Liver (tissue), 9 donors: ENCODE results near the gene EPS8L1. TPM values are rescaled to one million over a fixed set of nuclear protein-coding genes. Genes with fewer than 3 reads are reported as not detected.

ENCODE experiments used
- DNase-seq: peaks from one replicate; pipeline ENCODE4 v3.0.0-alpha.2; 2017; ENCODE audit warnings: low spot score
- H3K27ac ChIP-seq, 2 donors: one replicate each; pipeline ENCODE4 v1.7.0; 2013; ENCODE audit warnings: inconsistent platforms in 2 of 2, low read length in 2 of 2, control low read depth in 1 of 2, low read depth in 1 of 2, mild to moderate bottlenecking in 1 of 2
- H3K27me3 ChIP-seq, 4 donors: one replicate each; pipeline versions ENCODE4 v1.6.1 to v1.7.0; 2013; ENCODE audit warnings: low read length in 3 of 4, inconsistent platforms in 1 of 4, mild to moderate bottlenecking in 1 of 4, moderate library complexity in 1 of 4; ENCODE audit not compliant: control insufficient read depth in 4 of 4, insufficient read depth in 4 of 4
- H3K36me3 ChIP-seq, 4 donors: one replicate each; pipeline versions ENCODE4 v1.6.1 to v1.7.0; 2013; ENCODE audit warnings: low read length in 3 of 4, mild to moderate bottlenecking in 3 of 4, low read depth in 1 of 4, moderate library complexity in 1 of 4; ENCODE audit not compliant: control insufficient read depth in 4 of 4, insufficient read depth in 3 of 4
- H3K4me1 ChIP-seq, 4 donors: one replicate each; pipeline versions ENCODE4 v1.6.1 to v1.7.0; 2013; ENCODE audit warnings: low read length in 3 of 4, mild to moderate bottlenecking in 3 of 4, moderate library complexity in 1 of 4; ENCODE audit not compliant: control insufficient read depth in 4 of 4, insufficient read depth in 4 of 4
- H3K4me3 ChIP-seq, 3 donors: one replicate each; pipeline versions ENCODE4 v1.6.1 to v1.7.0; 2013; ENCODE audit warnings: low read length in 3 of 3, control low read depth in 1 of 3, low read depth in 1 of 3, mild to moderate bottlenecking in 1 of 3
- H3K9ac ChIP-seq, 2 donors: one replicate each; pipeline ENCODE4 v1.7.0; 2013; ENCODE audit warnings: low read length in 2 of 2, mild to moderate bottlenecking in 2 of 2, moderate library complexity in 2 of 2, control low read depth in 1 of 2, low read depth in 1 of 2
- H3K9me3 ChIP-seq, 4 donors: one replicate each; pipeline versions ENCODE4 v1.6.1 to v1.7.0; 2013; ENCODE audit warnings: low read length in 3 of 4; ENCODE audit not compliant: control insufficient read depth in 4 of 4
- EGR1 ChIP-seq, 2 donors: IDR thresholded peaks; 2 replicates each; pipeline ENCODE4 v1.6.1; 2016 to 2018; ENCODE audit warnings: antibody characterized with exemption in 2 of 2, low read depth in 2 of 2
- FOXA1 ChIP-seq: IDR thresholded peaks from 2 replicates; pipeline ENCODE4 v1.6.1; 2016; ENCODE audit warnings: antibody characterized with exemption
- FOXA2 ChIP-seq: IDR thresholded peaks from 2 replicates; pipeline ENCODE4 v1.6.1; 2016; ENCODE audit warnings: antibody characterized with exemption
- HNF4A ChIP-seq, 2 donors: conservative IDR thresholded peaks; 2 replicates each; pipeline ENCODE4 v1.6.1; 2016; ENCODE audit warnings: antibody characterized with exemption in 2 of 2, mild to moderate bottlenecking in 2 of 2
- HNF4G ChIP-seq: IDR thresholded peaks from 2 replicates; pipeline ENCODE4 v1.6.1; 2016; ENCODE audit warnings: antibody characterized with exemption
- JUND ChIP-seq, 2 donors: IDR thresholded peaks; 2 replicates each; pipeline ENCODE4 v1.6.1; 2016; ENCODE audit warnings: antibody characterized with exemption in 2 of 2
- NR2F2 ChIP-seq: IDR thresholded peaks from 2 replicates; pipeline ENCODE4 v1.6.1; 2016; ENCODE audit warnings: antibody characterized with exemption
- RXRA ChIP-seq, 2 donors: IDR thresholded peaks; 2 replicates each; pipeline ENCODE4 v1.6.1; 2017 to 2018; ENCODE audit warnings: antibody characterized with exemption in 2 of 2, mild to moderate bottlenecking in 1 of 2
- SP1 ChIP-seq: IDR thresholded peaks from 2 replicates; pipeline ENCODE4 v1.6.1; 2018; ENCODE audit warnings: antibody characterized with exemption, mild to moderate bottlenecking
- TAF1 ChIP-seq: conservative IDR thresholded peaks from 2 replicates; pipeline ENCODE4 v1.6.1; 2016; ENCODE audit warnings: antibody characterized with exemption, mild to moderate bottlenecking
- YY1 ChIP-seq: IDR thresholded peaks from 2 replicates; pipeline ENCODE4 v1.6.1; 2016; ENCODE audit warnings: antibody characterized with exemption, mild to moderate bottlenecking
- WGBS: extraction: QIAGEN DNeasy Blood & Tissue Kit; methylation state at CpG from one replicate; pipeline ENCODE4 v1.1.7; 2013; 5-methylcytosine and 5-hydroxymethylcytosine counted together
- polyA plus RNA-seq, 2 donors: library from polyadenylated mRNA; stranded (reverse) in 1 of 2; unstranded in 1 of 2; fragments of 200-250 nt in 1 of 2; fragments of >200 nt in 1 of 2; fragmentation: Nextera tagmentation in 1 of 2; extraction: Ambion mirVana in 1 of 2; gene quantifications; one replicate each; pipeline versions ENCODE4 v1.2.1 to v1.2.3, GENCODE V29; 2013 to 2015
- total RNA-seq, 2 donors: library from RNA; depleted of rRNA; stranded (reverse); fragments of >200 nt; gene quantifications; one replicate each; pipeline ENCODE4 v1.2.3, GENCODE V29; 2014
- TF ChIP-seq, protein P1 (sequence below): IDR thresholded peaks from 2 replicates; pipeline ENCODE4 v1.6.1; 2016; ENCODE audit warnings: antibody characterized with exemption
- TF ChIP-seq, protein P2 (sequence below): IDR thresholded peaks from 2 replicates; pipeline ENCODE4 v1.6.1; 2016; ENCODE audit warnings: antibody characterized with exemption
- TF ChIP-seq, protein P3 (sequence below): IDR thresholded peaks from 2 replicates; pipeline ENCODE4 v1.6.1; 2016; ENCODE audit warnings: antibody characterized with exemption, mild to moderate bottlenecking
- donor health status: healthy.
- donor health status: healthy.
- donor health status: healthy.
- donor health status: healthy.
- donor health status: healthy.

Gene EPS8L1
- total and polyA plus RNA-seq, 4 donors, result 0.40 to 1.5 (median 0.87) TPM

DNA sequence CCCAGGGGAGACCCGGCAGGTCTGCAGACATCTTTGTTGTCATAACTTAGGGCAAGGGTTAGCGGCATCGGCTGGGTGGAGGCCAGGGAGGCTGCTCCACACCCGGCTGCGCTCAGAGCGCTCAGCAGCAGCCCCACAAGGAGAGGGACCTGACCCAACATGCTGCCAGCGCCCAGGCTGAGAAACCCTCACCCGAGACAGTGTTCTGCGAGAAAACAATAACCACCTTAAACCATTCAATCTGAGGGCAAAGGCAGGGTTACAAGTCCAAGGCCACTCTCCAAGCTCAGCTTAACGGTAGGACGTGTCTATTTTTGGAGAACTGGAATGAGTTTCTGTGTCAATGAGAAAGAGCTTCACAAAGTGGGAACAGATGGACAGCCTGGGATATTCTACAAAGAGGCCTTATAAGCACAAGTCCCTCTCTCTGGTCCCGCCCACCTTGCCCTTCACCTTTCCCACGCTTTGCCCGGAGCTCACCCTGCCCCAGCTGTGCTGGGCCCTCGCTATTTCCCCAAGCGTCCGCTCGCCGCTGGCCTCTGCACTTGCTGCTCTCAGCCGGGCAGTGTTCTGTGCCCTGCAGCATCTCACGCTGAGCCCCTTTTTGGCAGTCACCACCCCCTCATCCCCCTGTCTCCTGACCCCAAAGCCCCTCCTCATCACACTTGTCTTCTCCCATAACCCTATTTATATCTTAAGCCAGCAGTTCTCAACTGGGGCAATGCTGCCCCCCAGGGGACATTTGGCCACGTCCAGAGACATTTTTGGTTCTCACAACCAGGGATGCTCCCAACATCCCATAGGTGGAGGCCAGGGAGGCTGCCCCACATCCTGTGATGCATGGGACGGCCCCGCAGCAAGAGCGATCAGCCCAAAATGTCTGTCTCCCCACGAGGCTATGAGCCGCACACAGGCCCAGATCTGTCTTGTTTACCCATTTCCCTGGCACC is 24.2 kb downstream of the EPS8L1 start (continued):
- TF ChIP-seq, protein P1, sequence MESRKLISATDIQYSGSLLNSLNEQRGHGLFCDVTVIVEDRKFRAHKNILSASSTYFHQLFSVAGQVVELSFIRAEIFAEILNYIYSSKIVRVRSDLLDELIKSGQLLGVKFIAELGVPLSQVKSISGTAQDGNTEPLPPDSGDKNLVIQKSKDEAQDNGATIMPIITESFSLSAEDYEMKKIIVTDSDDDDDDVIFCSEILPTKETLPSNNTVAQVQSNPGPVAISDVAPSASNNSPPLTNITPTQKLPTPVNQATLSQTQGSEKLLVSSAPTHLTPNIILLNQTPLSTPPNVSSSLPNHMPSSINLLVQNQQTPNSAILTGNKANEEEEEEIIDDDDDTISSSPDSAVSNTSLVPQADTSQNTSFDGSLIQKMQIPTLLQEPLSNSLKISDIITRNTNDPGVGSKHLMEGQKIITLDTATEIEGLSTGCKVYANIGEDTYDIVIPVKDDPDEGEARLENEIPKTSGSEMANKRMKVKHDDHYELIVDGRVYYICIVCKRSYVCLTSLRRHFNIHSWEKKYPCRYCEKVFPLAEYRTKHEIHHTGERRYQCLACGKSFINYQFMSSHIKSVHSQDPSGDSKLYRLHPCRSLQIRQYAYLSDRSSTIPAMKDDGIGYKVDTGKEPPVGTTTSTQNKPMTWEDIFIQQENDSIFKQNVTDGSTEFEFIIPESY, result no peak
- no peak for TF ChIP-seq HNF4G
- no peak for TF ChIP-seq FOXA1
- TF ChIP-seq EGR1 (IDR thresholded peaks at IDR 0.05; ENCODE audit: low read depth in 2 of 2), result no peak
- no peak for TF ChIP-seq RXRA (IDR thresholded peaks at IDR 0.05)
- TF ChIP-seq YY1, result no peak
- TF ChIP-seq SP1, result no peak
- TF ChIP-seq, protein P2, sequence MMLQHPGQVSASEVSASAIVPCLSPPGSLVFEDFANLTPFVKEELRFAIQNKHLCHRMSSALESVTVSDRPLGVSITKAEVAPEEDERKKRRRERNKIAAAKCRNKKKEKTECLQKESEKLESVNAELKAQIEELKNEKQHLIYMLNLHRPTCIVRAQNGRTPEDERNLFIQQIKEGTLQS, result no peak

DNA sequence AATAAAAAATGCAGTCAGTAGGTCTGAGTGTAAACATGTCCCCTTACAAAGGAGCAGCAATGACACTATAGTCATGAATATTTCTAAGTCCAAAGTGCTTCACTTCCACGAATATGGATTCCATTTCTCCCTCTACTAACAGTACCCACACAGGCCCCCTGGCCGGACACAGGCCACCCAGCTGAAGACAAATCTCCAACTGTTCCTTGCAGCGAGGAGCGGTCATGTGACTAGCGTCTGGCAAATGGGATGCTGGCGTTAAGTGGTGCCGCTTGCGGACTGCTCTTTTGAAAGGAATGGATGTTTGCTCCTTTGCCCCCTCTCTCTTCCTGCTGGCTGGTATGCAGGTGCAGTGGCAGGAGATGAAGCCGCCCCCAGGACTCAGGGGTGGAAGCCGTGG is 25.6 kb downstream of the EPS8L1 start:
- DNase-seq, result no peak
- H3K9me3 ChIP-seq, result no peaks in the 10 kb centered on the region
- no peak overlapping the region for H3K27ac ChIP-seq
- H3K4me1 ChIP-seq, result no peaks in the 10 kb centered on the region
- peaks cover 7 to 32% (median 8%) of the 10 kb centered on the region in 4 donors for H3K36me3 ChIP-seq
- no peaks in the 10 kb centered on the region for H3K27me3 ChIP-seq
- no peak overlapping the region for H3K9ac ChIP-seq
- no peak overlapping the region for H3K4me3 ChIP-seq
- WGBS, result 86% methylated on average over 10 of the region's 10 CpGs
- TF ChIP-seq HNF4A (conservative IDR thresholded peaks at IDR 0.05), result no peak
- TF ChIP-seq NR2F2, result no peak
- no peak for TF ChIP-seq FOXA1
- TF ChIP-seq FOXA2, result no peak
- TF ChIP-seq SP1, result no peak
- TF ChIP-seq, protein P1, result no peak
- TF ChIP-seq YY1, result no peak
- TF ChIP-seq, protein P3, sequence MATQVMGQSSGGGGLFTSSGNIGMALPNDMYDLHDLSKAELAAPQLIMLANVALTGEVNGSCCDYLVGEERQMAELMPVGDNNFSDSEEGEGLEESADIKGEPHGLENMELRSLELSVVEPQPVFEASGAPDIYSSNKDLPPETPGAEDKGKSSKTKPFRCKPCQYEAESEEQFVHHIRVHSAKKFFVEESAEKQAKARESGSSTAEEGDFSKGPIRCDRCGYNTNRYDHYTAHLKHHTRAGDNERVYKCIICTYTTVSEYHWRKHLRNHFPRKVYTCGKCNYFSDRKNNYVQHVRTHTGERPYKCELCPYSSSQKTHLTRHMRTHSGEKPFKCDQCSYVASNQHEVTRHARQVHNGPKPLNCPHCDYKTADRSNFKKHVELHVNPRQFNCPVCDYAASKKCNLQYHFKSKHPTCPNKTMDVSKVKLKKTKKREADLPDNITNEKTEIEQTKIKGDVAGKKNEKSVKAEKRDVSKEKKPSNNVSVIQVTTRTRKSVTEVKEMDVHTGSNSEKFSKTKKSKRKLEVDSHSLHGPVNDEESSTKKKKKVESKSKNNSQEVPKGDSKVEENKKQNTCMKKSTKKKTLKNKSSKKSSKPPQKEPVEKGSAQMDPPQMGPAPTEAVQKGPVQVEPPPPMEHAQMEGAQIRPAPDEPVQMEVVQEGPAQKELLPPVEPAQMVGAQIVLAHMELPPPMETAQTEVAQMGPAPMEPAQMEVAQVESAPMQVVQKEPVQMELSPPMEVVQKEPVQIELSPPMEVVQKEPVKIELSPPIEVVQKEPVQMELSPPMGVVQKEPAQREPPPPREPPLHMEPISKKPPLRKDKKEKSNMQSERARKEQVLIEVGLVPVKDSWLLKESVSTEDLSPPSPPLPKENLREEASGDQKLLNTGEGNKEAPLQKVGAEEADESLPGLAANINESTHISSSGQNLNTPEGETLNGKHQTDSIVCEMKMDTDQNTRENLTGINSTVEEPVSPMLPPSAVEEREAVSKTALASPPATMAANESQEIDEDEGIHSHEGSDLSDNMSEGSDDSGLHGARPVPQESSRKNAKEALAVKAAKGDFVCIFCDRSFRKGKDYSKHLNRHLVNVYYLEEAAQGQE, result no peak
- TF ChIP-seq, protein P2, result no peak
- no peak for TF ChIP-seq EGR1 (IDR thresholded peaks at IDR 0.05; ENCODE audit: low read depth in 2 of 2)
- TF ChIP-seq TAF1, result no peak
- no peak for TF ChIP-seq RXRA (IDR thresholded peaks at IDR 0.05)
- no peak for TF ChIP-seq HNF4G
- no peak for TF ChIP-seq JUND (IDR thresholded peaks at IDR 0.05)
